ENCODE measurements around the gene HOXB8.

Gene HOXB8

GRCh38 chr17:48610282-48611211 lies 4.5 kb downstream of the HOXB8 start, which contains the start of gene HOXB7:
Gene HOXB7 (minus strand): TSS chr17:48611017. CDS start chr17:48610918, 99 bp downstream.
- DNase-seq (ENCODE audit: low read depth in 1 of 2, low spot score in 1 of 2) = peak in 1 of 2 donors; percentile 47

- DNase-seq (ENCODE audit: low read depth in 1 of 2, low spot score in 1 of 2) = no peak
Measured at GRCh38 chr17:48609759-48610281, 5.3 kb downstream of the HOXB8 start.

GRCh38 chr17:48609033-48609432 lies 6.1 kb downstream of the HOXB8 start:
- DNase-seq (ENCODE audit: low read depth in 1 of 2, low spot score in 1 of 2) = no peak

DNA sequence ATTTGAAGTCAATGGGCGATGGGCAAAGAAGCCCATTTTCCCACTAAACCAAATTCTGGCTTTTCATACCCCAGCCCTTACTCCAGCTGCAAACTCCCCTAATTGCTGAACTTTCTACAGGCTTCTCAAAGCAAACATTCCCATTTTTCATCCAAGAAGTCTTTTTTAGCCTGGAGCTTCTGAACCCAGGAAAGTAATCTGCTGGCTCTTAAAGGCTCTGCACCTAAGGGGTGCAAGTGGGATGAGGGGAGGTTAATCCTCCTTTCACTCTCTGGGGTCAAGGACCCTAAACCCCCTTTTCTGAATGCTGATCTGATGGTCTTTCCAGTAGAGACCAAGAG lies 6.6 kb downstream of the HOXB8 start:
- no peak for DNase-seq (ENCODE audit: low read depth in 1 of 2, low spot score in 1 of 2)

DNA sequence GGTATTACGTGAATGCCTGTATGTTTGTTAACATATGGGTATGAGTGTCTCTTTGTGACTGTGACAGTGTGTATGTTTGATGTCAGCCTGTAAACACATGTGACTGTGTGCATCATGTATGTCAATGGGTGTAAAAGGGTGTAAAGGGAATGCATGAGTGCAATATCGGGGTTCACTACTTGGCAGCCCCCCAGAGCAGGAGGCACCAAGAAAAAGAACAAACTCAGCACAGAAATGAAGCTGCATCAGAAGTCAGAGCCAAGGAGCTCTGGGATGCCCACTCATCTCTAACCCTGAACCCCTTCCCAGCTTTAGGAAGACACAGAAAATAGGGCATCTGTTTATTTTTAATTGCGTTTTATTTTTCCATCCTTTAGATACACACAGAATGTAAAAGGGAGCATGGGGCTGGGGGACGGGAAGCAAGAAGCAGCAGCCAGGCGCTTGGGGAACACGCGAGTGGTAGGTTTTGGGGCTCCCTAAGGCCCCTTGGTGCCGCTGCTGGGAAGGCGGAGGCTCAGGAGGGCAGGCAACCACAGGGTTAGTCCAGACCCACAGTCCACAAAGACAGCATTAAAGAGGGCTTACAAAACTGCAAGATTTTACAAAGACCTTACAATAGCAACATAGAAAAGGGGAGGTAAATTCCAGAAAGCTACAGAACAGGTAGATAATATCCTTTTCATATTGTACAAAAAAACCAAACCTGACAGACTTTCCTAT lies 8.0 kb downstream of the HOXB8 start:
- no peak for DNase-seq (ENCODE audit: low read depth in 1 of 2, low spot score in 1 of 2)

DNA sequence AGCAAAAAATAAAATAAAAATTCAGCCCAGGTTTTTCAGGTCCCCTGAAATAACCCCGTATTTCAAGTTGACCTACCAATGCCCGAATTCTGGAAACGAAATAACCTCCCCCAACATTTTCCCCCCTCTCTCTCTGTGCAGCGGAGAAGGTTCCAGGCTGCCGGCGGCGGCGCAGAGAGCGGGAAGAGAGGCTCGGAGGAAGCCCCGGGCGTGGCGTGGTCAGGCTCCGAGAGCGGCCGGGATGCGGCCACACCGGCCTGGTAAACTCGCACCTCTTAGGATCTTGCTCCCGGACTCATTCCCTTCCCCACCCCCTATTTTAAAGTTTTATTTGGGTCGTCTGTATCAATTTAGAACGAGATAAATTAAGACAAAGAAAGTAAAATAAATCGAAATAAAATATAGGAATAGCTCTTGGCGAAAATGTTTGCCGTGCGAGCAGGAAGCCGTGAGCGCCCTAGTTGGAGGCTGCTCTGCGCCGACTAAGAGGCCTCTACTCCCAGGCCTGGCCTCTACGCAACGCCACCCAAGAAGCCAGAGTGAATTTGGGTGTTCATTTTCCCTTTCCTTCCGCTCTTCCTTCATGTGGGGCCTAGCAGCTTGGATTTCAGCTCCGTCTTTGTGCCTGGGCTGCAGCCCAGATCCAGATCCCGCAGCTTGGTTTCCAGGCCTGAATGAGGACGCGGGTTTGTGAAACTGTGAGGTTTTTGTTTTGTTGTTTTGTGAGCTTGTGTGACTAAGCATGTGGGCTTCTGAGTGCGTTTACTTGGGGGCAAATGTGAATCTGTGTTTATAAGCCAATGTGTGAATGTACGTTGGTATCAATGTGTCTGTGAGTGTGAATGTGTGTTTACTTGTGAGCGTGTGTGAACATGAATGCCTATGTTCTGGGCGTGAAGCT lies 8.9 kb downstream of the HOXB8 start:
- DNase-seq (ENCODE audit: low read depth in 1 of 2, low spot score in 1 of 2) = no peak

- DNase-seq (ENCODE audit: low read depth in 1 of 2, low spot score in 1 of 2) = no peak
Measured at GRCh38 chr17:48605409-48605919, 9.6 kb downstream of the HOXB8 start.

DNA sequence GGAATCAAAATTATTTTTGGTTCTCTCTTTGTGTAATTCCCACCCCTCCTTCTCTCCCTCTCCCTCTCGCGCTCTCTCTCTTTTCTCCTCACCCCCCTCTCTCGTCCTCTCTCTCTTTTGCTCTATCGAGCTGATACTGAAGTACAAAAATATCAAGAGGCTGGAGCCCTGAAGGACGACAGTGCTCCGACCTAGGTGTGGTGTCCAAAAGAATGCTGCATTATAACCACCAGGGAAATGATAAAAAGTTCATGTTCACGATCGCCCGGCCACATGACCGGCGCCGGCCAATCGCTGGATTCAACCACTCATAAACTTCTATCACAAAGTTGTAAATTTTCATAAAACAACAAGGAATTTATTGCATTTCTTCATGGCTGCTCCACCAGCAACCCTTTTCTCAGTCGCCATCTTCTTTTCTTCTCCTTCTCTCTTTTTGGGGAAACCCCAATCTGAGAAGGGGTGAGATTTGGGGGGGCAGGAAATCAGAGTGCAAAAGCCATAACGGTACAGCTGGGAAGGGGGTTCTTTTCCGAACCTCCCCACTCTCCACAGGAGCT lies 10.2 kb downstream of the HOXB8 start, which contains the start of gene HOXB6:
TSS of gene HOXB6 (minus strand) at position 217 of the 560 bp plus-strand sequence. CDS start 6,836 bp downstream, outside the sequence.
- DNase-seq (ENCODE audit: low read depth in 1 of 2, low spot score in 1 of 2) = no peak

DNA sequence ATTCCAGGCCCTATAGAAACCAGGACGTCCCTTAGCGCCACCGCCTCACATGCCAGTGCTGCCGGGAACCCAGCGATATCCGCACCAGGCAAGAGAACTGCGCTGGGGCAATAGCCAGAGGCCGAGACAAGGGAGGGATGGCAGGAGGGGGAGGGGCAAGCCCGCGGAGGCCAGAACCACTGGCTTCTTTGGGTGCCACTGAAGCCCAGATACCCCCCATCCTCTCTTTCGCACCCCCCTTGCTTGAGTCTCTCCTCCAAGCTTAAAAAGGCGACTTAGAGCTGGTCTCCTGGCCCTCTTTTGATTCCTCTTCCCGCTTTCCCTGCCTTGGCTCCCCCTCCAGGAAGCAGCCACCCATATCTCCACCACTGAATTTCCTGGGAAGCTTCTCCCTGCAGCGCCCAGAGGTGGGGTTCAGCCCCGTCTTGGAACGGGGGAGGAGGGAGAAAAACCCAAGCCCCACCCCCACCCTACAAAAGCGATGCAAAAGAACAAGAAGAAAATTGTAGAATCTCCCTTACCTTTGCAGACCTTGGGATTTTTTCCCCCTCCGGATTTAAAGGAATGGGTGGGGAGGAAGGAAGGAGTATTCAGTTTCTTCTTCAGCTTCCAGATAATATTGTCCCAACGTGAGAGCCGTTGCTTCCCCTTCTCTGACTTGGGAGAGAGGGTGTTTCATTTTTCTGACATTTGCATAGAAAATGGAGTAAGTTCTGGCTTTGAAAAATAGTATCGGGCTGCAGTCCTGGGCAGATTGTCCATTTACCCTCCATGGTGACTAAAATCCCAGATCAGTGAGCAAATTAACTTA lies 10.9 kb downstream of the HOXB8 start:
- no peak for DNase-seq (ENCODE audit: low read depth in 1 of 2, low spot score in 1 of 2)

- DNase-seq (ENCODE audit: low read depth in 1 of 2, low spot score in 1 of 2) = no peak
Measured at GRCh38 chr17:48601539-48602425, 13.3 kb downstream of the HOXB8 start.

- DNase-seq (ENCODE audit: low read depth in 1 of 2, low spot score in 1 of 2) = no peak
Measured at GRCh38 chr17:48601207-48601538, 13.9 kb downstream of the HOXB8 start.

- no peak for DNase-seq (ENCODE audit: low read depth in 1 of 2, low spot score in 1 of 2)
Measured at GRCh38 chr17:48600244-48601098, 14.6 kb downstream of the HOXB8 start.

- no peak for DNase-seq (ENCODE audit: low read depth in 1 of 2, low spot score in 1 of 2)
Measured at GRCh38 chr17:48599354-48599753, 15.7 kb downstream of the HOXB8 start.

DNA sequence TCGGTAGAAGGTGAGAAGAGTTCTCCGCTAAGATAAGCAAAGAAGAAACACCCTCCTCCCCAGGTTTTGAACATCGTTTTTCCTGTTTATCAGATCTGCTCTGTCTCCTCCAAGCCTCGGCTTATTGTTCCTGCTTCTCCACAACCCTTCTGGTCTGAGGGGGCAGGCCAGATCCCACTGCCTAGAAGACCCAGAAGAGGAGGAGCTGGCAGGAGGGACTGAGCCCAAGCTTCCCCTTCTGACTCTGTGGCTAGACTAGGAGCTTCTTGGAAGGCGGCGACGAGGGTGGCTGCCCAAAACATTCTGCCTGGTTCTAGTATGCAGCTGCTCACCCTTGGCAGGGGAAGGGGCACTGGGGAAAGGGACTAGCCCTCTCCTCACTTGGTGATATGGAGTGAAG lies 16.4 kb downstream of the HOXB8 start:
- DNase-seq (ENCODE audit: low read depth in 1 of 2, low spot score in 1 of 2) = no peak

DNA sequence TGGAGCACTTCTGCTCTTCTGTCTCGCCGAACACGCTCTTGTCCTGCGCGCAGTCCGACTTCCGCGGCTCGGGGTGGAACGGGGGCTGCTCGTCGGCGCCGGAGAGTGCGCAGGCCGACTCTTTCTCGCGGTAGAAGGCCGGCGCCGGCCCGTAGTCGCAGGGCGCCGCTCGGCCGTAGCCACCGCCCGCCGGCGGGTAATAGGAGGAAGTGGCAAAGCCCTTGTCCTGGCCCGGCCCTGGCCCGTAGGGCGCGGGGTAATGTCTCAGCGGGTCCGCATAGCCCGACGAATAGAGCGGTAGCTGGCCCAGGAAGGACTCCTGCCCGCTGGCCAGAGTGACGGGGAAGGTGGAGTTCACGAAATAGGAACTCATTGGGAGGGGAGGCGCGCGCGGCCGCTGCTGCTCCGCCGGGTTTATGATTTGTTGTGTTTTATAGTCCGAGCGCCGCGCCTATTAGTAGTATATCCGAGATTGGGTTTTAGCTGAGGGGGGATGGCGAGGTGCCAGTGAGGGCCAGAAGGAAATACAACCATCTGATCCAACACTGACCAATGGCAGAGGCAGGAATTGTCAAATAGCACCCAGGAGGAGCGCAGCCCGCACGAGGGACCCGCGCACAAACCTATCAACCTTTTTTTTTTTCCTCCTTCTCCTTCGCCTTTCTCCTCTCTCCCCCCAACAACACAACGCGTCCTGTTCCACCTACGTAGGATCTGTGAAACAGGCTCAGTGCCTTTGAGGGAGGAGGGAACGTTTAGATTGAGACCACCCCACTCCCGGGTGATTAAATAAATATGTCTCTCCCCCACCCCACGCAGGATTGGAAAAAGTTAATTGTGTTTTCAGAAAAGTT lies 17.1 kb downstream of the HOXB8 start:
- DNase-seq (ENCODE audit: low read depth in 1 of 2, low spot score in 1 of 2) = no peak

DNA sequence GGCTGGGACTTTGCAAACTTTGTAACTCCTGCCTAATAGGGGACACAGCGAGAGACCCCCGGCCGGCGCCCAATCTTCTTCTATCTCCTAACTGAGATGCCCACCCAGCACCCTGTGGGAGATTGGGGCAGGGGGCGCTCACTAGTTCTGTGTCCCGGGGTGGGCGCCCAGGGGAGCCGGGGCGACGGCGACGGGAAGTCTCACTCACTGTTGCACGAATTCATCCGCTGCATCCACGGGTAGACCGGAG lies 17.6 kb downstream of the HOXB8 start:
- no peak for DNase-seq (ENCODE audit: low read depth in 1 of 2, low spot score in 1 of 2)
